Endothelial cell of hepatic sinusoid (primary cell): ENCODE results near the gene NASP.

Experiments
- in situ Hi-C: cut with HindIII; loops from 2 replicates; pipeline ENCODE4 v1.10.0; 2017; ENCODE audit warnings: low sequenced_read_pairs

The NASP gene

GRCh38 chr1:45619149-45619921, 35.5 kb downstream of the NASP start:
- in situ Hi-C loops, result no loop called here

DNA sequence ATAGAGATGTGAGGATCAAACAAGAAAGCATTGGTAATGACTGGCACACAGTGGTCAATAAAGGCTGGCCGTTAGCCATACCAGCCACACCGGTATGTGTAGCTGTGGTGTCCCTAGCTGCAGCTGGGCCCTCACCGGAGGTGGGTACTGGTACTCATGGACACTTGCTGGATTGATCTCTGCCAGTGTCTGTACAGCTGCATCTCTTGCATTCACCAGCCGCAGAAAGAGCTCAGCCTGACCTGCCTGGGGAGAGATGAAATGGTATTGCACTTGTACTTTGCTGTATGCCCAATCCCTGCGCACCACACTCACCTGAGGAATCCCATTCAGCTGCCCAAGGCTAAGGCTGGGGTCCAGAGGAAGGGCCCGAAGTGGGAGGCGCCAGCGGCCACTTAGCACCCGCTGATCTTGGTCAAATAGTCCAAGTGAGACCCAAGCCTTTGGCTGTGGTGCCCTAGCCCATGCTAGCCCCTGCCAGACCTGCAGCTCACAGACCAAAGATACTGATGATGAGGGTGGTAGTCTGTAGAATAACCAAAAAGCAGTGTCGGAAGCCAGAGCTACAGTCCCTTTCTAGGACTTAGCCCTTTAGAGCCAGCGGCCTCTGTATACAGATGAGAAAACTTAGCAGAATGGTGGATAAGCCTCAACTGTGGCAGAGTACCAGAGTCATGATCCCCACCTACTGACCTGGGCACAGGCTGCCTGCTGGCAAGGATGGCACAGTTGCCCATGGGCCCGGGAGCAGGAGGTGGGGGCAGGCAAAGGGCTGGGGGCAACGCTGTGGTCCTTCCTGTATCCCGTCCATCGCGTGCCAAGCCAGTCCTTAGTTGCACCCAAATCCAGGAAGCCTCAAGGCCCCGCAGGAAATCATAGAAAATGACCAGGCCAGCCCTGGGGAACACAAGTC, 37.0 kb downstream of the NASP start:
- in situ Hi-C loops, result no loop called here

GRCh38 chr1:45621501-45621836, 37.6 kb downstream of the NASP start:
- in situ Hi-C loops, result no loop called here

DNA sequence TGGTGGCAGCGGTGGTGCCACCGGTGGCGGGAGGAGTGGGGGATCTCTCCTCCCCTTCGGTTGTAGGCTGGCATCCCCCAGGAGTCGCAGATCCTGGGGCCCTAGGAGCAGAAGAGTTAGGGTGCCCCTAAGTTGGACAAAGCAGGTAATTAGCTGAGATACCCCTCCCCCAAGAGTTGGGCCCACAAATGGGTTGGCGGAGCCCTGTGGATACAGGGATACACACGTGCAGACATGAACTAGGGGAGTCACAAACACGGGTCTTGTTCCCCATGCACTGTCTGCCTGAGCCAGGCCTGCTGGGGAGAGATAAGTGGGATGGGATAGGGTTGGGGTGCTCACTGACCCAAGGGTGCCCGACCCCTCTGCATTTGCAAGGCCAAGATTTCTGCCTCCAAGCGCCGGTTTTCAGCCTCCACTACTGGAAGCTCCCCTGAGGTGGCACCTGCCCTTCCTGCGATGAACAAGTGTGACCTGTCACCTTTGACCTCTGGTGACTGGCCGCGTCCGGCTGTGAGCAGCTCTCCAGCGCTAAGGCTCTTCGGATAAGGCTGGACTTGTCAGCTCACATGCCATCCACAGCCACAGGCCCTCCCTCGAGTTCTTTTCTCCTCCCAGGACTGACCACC, 38.2 kb downstream of the NASP start:
- in situ Hi-C loops, result no loop called here

DNA sequence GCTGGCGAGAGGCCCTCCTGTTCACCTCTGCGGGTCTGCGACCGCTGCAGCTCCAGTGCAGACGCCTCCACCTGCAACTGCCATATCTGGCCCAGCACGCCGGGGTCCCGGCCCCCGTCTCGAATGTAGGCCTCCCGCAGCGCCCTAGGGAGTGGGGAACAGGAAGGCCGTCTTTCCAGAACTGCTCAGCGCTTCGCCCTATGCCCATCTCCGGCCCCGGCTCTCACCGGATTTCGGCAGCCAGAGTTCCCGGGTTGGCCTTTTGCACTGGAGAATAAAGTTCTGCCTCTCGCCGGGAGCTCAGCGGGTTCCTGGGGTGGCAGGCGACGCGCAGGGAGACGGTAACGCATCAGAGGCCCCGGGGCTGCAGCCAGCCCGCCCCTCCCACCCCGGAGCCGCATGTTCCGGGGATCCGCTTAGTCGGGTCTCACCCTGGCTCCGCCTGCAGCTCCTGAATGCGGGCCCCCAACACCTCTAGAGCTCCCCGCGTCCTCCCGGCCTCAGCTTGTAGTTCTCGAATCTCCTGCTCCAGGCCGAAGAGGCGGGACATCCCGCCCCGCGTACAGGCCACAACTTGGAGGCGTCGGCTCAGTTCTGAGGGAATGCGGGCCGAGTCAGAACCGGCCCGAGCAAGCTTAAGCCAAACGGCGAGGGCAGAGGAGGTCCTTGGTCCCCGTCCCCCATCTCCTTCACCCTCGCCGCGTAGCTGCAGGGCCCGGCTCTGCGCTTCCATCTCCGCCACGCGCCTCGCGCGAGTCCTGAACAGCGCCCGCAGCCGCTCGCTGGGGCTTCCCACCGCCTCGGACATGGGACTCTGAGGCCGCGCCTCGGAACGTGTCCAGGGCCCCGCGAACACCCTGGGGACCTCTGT, 38.9 kb downstream of the NASP start:
- in situ Hi-C loops, result no loop called here

GRCh38 chr1:45623972-45624371, 40.1 kb downstream of the NASP start, which contains the start of gene CCDC17:
TSS of gene CCDC17 (minus strand) at chr1:45624054. CDS start at chr1:45623909, 145 bp downstream.
- in situ Hi-C loops, result no loop called here

- in situ Hi-C loops, result no loop called here
Observed at GRCh38 chr1:45629035-45629434, 45.2 kb downstream of the NASP start.

DNA sequence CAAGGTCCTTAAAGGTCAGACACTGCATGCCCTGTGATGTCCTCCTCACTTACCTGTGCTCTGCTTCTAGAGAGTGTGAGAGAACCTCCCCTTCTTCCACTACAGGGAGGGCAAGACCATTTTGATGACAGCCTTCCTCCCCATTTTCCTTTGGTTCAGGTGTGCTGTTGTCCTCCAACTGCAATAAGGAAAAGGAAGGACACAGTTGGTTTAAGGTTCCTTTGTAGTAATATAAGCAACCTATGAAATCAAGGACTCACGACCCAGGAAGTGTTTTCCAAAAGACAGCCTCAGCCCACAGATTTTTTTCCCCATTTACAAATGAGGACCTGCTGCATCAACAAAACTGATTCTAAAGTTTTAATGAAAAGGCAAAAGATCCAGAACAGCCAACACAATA, 46.6 kb downstream of the NASP start:
- in situ Hi-C loops, result no loop called here

DNA sequence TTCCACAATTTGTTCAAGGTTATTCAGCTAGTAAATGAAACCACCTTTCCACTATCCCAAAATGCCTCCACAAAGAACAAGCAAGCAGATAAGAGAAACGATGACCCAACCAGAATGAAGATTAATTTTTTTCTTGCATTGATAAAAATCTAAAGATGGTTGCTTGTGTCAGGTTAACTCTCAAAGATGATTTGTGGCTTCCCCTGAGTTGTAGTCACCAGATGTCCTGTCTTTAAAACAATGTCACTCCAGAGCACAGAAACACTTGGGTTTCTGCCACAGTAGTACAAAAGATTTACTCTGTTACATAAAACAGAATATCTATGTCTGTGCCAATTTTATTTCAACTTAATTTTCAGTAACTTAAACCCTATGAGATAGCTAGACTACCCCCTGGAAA, 51.4 kb downstream of the NASP start:
- in situ Hi-C loops, result no loop called here

GRCh38 chr1:45640293-45640692, 56.5 kb downstream of the NASP start:
- in situ Hi-C loops, result no loop called here

GRCh38 chr1:45643321-45643720, 59.5 kb downstream of the NASP start:
- in situ Hi-C loops, result no loop called here

DNA sequence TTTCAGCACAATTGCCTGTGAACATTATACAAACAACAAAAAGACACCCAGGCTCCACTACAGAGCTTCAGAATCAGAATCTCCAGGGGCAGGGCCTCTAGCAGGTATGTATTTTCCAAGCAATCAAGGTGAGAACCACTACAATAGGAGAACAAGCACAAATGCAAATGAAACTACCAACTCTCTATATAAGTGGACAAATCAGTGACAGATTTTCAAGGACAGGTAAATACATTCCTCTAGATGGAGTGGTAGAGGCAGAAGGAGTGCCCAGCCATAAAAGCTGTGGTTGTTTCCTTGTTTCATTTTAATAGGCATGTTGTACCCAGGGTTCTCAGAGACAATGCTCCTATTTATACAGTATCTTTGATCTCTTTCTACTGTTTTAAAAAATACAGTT, 60.1 kb downstream of the NASP start:
- in situ Hi-C loops, result no loop called here

DNA sequence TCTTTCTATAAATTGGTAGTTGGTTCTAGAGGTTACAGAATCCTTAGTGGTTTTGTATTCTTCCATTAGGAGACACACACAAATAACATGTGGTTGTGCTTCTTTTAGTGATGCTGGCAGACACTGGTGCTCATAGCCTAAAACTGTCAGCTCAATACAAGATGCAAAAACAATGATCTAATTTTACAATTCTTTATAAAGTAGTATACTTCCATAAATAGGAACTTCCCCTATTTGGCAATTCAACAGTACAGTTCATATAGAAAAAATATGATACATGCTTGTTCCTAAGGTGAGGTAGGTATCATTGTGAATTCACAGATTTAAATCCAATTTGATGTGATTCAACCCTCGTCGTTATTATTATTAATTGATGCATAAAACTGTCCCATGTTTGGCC, 60.8 kb downstream of the NASP start:
- in situ Hi-C loops, result loop anchor here (5.0 kb wide), 1 partner anchor 53 kb away; no protein-coding TSS in a partner anchor

DNA sequence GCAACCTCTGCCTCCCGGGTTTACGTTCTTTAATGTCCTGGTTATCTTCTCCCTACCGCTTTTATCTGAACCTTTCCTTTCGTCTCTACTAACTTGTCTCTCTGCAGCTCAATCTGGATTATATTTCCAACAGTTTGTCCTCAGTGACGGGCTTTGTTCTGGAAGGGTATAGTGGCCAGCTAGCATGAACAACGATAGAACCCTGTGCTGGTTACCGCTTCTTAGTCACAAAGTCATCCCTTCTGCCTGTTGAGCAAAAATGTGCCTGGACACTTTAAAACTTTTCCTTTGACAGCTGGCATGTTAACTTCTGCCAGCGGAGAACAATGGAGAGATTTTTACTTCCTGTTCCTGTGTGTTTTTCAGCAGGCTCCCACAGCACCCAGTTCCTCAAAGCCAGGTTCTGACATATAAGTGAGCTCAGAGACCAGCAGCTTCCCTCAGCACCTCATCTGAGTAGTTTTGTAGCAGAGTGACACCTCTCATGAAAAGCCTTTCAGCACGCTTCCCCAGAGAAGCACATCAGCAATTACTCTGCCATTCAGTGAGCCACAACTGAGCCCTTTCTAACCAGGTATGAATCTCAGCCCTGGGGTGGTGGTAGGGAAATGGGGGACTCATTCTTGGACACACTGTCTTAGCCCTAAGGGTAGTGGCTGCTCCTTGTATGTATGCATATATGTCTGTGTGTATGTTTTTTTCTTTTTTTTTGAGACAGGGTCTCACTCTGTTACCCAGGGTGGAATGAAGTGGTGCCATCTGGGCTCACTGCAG, 63.6 kb downstream of the NASP start:
- in situ Hi-C loops, result loop anchor here (5.0 kb wide), 1 partner anchor 50 kb away; no protein-coding TSS in a partner anchor

DNA sequence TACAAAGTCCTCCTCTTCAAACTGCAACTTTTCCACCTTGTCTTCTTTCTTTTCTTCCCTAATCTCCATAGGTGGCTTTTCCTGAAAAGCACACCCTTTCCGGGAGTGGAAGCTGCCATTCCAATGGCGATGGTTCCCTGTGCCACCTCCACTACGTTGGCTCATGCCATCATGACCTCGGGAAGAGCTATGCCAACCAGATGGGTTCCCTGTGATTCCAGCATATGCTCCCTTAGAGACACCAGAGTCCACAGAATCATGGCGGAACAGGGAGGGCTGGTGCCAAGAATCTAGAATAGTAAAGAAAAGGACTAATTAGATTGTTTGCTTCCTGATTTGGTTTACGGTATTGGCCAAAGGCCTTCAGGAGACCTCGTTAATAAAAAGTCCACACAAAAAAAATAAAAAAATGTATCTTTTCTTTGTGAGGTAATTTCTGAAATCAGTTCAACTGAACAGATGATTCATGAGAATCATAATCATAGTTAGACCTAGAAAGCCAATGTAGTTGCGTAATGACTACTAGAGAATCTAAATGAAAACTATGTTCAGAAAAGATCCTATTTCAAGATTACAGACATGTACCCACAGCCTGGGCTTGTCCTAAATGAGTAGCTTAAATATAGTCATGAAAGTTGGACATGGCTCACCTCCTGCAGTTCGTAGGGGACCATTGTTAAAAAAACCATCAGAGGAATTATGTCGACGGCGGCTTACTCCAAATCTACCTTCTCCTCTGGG, 70.9 kb downstream of the NASP start:
- in situ Hi-C loops, result no loop called here

DNA sequence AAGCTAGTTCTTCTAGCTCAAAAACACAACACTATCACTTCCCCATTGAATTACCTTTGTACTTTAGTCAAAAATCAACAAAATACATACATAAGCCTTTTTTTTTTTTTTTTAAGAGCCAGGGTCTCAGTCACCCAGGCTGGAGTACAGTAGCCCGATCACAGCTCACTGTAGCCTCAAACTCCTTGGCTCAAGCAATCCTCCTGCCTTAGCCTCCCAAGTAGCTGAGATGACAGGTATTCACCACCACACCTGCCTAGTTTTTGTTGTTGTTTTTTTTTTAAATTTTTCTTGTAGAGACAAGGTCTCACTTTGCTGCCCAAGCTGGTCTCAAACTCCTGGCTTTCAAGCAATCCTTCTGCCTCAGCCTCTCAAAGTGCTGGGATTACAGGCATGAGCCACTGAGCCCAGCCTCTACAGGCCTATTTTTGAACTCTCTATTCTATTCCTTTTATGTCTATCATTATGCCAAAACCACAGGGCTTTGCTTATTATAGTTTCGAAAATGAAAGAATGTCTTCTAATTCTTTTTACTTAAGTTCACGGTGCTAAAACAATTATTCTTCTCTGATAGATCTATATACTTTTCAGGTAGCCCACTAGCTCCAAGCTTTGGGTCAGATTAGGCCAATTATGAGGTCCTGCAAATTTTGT, 72.9 kb downstream of the NASP start:
- in situ Hi-C loops, result no loop called here

DNA sequence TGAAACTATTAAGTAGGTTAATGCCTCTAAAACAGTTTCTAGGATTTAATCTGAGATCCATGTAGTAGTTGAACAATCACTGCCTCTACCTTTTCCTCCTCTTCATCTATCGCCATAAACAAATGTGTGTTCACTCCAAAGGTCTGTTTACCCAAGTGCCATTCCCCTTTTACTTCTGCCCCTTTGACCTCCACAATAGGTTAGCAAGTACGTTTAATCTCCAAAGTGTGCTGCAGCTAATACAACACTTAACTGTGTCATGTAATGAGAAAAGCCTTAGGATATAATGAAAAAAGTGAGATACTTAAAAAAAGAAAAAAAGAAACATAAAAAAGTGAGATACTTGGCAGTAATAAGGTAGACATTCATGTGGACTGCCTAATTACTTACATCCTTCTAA, 74.3 kb downstream of the NASP start:
- in situ Hi-C loops, result no loop called here

DNA sequence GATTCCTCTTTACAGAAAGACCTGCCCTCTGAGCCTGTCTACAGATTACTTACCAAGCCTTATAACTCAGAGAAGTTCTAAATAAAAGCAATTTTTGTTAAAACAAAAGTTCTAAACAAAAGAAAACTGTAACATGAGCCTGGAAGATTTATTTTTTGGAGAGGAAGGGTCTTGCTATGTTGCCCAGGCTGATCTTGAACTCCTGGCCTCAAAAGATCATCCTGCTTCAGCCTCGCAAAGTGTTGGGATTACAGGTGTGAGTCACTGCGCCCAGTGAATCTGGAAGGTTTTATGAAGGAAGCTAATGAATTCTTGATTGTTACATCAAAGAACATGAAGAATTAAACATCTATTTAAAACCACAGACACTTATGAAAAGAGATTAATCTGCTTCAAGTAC, 75.4 kb downstream of the NASP start:
- in situ Hi-C loops, result no loop called here

DNA sequence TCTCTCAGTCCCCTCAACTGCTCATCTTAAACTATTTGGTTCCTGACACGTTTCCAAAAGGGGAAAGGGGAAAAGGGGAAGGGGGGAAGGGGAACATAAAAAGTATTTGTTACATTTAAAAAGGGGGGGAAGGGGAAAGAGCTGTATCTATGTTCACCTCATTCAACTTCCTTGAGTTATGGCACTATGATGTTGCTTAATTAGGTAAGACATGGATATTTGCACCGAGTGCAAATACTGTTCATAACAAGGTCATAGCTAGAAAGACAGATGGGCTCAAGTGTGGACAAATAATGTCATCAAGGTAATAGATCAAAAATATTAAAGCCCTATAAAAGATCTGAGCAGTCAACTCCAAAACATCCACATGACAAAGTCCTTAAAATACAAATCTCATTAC, 76.5 kb downstream of the NASP start:
- in situ Hi-C loops, result no loop called here
